Measurements from ENCODE around the gene FBXO42.

Gene FBXO42

GRCh38 chr1:16213013-16213412 is 139.3 kb downstream of the FBXO42 start:
- TF ChIP-seq CTCF (IDR thresholded peaks at IDR 0.05; ENCODE audit: low read depth, low read length, missing control alignments), result no peak
- DNase-seq (ENCODE audit: extremely low read depth, low read depth), result no peak
- no peak overlapping the region for H3K4me3 ChIP-seq (replicated peaks; ENCODE audit: low read depth, low read length)

GRCh38 chr1:16212251-16212961 is 139.9 kb downstream of the FBXO42 start, which contains the start of gene ARHGEF19:
Gene ARHGEF19, minus strand, starts transcription at chr1:16212652. Its CDS starts 3,598 bp downstream, at chr1:16209054.
- TF ChIP-seq CTCF (IDR thresholded peaks at IDR 0.05; ENCODE audit: low read depth, low read length, missing control alignments), result no peak
- DNase-seq (ENCODE audit: extremely low read depth, low read depth), result no peak

GRCh38 chr1:16211824-16212223 is 140.5 kb downstream of the FBXO42 start:
- TF ChIP-seq CTCF (IDR thresholded peaks at IDR 0.05; ENCODE audit: low read depth, low read length, missing control alignments), result no peak
- no peak overlapping the region for H3K4me3 ChIP-seq (replicated peaks; ENCODE audit: low read depth, low read length)
- DNase-seq (ENCODE audit: extremely low read depth, low read depth), result no peak

More at GRCh38 chr1:16212251-16212961, 139.9 kb downstream of the FBXO42 start, which contains the start of gene ARHGEF19:
- no peak within 1 kb of the TSS for H3K4me3 ChIP-seq (replicated peaks; ENCODE audit: low read depth, low read length)

GRCh38 chr1:16210581-16210980 is 141.7 kb downstream of the FBXO42 start:
- TF ChIP-seq CTCF (IDR thresholded peaks at IDR 0.05; ENCODE audit: low read depth, low read length, missing control alignments), result no peak
- DNase-seq (ENCODE audit: extremely low read depth, low read depth), result no peak
- H3K4me3 ChIP-seq (replicated peaks; ENCODE audit: low read depth, low read length), result no peak overlapping the region

- no peak for DNase-seq (ENCODE audit: extremely low read depth, low read depth)
- H3K4me3 ChIP-seq (replicated peaks; ENCODE audit: low read depth, low read length), result no peak overlapping the region
- no peak for TF ChIP-seq CTCF (IDR thresholded peaks at IDR 0.05; ENCODE audit: low read depth, low read length, missing control alignments)
These were observed 142.4 kb downstream of the FBXO42 start for GRCh38 chr1:16209847-16210407.

GRCh38 chr1:16209132-16209846 is 143.0 kb downstream of the FBXO42 start:
- no peak for TF ChIP-seq CTCF (IDR thresholded peaks at IDR 0.05; ENCODE audit: low read depth, low read length, missing control alignments)
- H3K4me3 ChIP-seq (replicated peaks; ENCODE audit: low read depth, low read length), result no peak overlapping the region

More at GRCh38 chr1:16209132-16209846, 143.0 kb downstream of the FBXO42 start:
- DNase-seq (ENCODE audit: extremely low read depth, low read depth), result no peak

All from HFF-Myc (cell line).